ENCODE data around the gene NDC1. TPM values are rescaled to one million over a fixed set of nuclear protein-coding genes. Genes with fewer than 3 reads are reported as not detected.
A peak's percentile ranks its signal among the peaks of the same experiment; 100 is the strongest.

The NDC1 gene
- total RNA-seq, 1 donor from 2014 or later: 14.8 TPM

DNA sequence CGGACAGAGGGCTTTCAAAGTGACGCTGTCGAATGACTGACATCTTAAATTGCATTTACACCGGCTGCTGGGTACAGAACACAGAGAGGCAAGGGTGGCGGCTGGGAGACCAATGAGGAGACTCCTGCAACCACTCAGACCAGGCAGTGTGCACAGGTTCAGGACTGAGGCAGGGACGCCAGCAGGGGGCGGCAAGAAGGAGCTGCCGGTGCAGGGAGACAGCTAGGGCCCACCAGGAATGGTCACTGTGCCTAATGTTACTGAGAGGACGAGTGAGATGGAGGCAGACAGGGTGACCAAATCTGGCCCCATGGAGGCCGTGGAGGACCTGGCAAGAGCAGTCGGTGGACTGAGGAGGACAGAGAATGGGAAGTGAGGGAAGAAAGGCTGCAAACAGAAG lies 122.6 kb downstream of the NDC1 start:
- Mint-ChIP-seq H3K36me3 (ENCODE audit: low read depth, unreplicated experiment) (no peaks in the 10 kb centered on the region), H3K4me3 (ENCODE audit: unreplicated experiment) (no peak overlapping the region), H3K4me1 (ENCODE audit: low read depth, unreplicated experiment) (no peaks in the 10 kb centered on the region), H3K27me3 (ENCODE audit: low read depth, unreplicated experiment) (peaks cover 31% of the 10 kb centered on the region), H3K27ac (ENCODE audit: unreplicated experiment) (no peak overlapping the region), H3K9me3 (ENCODE audit: unreplicated experiment) (peaks cover 2% of the 10 kb centered on the region)
- Histone ChIP-seq H3K27me3 (ENCODE audit: insufficient read depth, low read length) (no peaks in the 10 kb centered on the region), H3K4me1 (ENCODE audit: insufficient read depth, low read length) (no peaks in the 10 kb centered on the region), H3K4me2 (ENCODE audit: low read length) (no peak overlapping the region), H3K27ac (ENCODE audit: low read depth, low read length) (no peak overlapping the region), H3K79me2 (ENCODE audit: insufficient read depth, low read length) (peaks cover 91% of the 10 kb centered on the region), H4K20me1 (ENCODE audit: insufficient read depth, low read length) (peaks cover 94% of the 10 kb centered on the region), H3K9me3 (ENCODE audit: insufficient read depth, low read depth, low read length) (no peaks in the 10 kb centered on the region), H3K36me3 (ENCODE audit: insufficient read depth, low read length) (no peaks in the 10 kb centered on the region), H2AFZ (ENCODE audit: low read depth, low read length) (no peak overlapping the region), H3K9ac (ENCODE audit: low read length) (no peak overlapping the region), H3K4me3 (ENCODE audit: insufficient read depth, low read depth, low read length) (no peak overlapping the region)
- FAIRE-seq: no peak
- TF ChIP-seq EZH2 (IDR thresholded peaks at IDR 0.05; ENCODE audit: insufficient read depth, low read length) (no peak), CTCF (IDR thresholded peaks at IDR 0.05; ENCODE audit: insufficient read depth, low read depth, low read length) (peak; percentile 42)
- DNase-seq (ENCODE audit: low read depth): no peak

Other genes with a start within 250 kb of the NDC1 start
- 0.07 TPM in 1 of 2 replicates, not detected in the other for gene GLIS1, start 99.1 kb downstream of the NDC1 start, total RNA-seq
- gene YIPF1, start 51.5 kb upstream of the NDC1 start, total RNA-seq: 27.1 and 27.5 TPM in 2 replicates
- not detected in 2 replicates for gene DIO1, start 55.9 kb upstream of the NDC1 start, total RNA-seq
- gene IFT25, start 107.4 kb upstream of the NDC1 start, total RNA-seq: 25.7 and 29.4 TPM in 2 replicates
- 51.1 and 54.6 TPM in 2 replicates for gene LRRC42, start 108.1 kb upstream of the NDC1 start, total RNA-seq
- not detected in 2 replicates for gene LDLRAD1, start 179.9 kb upstream of the NDC1 start, total RNA-seq
- gene TMEM59, start 214.9 kb upstream of the NDC1 start, total RNA-seq: 315 and 386 TPM in 2 replicates
- gene TCEANC2, start 215.3 kb upstream of the NDC1 start, total RNA-seq: 3.7 and 4.6 TPM in 2 replicates